HG02852 (cell line): ENCODE measurements around the gene TXNDC15.
"Not testable (repeated sequence)": the region's sequence is repeated elsewhere in the genome, so short reads cannot be mapped to it uniquely, and the experiment has no call there.

Experiments used
- ATAC-seq: cut with Tn5 transposase; IDR thresholded peaks from one replicate; pipeline ENCODE4 v1.9.1; 2021; ENCODE audit warnings: mild to moderate bottlenecking, moderate library complexity; ENCODE audit not compliant: unreplicated experiment

The TXNDC15 gene

DNA sequence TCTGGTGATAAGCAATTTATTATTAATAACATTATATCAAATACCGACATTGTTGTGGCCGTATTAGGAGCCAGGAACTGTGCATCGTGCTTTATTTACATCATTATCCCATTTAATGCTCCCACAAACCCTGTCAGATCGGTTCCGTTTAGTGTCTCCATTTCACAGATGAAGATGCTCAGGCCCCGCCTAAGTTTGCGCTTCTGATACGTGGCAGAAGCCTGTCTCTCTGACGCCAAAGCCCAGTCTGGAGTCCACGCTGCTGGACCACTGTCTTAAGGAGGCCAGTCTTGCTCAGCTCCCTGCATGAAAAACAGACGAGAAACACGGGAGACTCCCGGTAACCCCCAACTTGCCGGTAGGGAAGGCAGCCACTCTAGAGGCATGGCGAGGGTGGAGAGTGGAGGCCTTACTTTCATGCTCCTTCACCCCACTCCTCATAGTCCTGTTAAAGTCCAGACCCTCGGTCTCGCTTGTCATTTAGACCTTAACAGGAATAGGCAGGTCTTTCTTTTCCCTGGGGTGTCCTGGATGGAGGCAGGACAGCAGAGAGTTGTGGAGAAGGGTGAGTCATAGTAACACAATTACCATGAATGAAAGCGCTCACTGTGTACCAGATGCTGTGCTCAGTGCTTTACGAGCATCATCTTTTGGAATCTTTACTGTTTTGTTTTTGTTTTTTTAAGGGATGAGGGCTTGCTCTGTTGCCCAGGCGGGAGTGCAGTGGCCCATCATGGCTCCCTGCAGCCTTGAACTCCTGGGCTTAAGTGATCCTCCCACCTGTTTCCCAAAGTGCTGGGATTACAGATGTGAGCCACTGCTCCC lies 872 bp downstream of the TXNDC15 start:
- peak; percentile 31 for ATAC-seq

DNA sequence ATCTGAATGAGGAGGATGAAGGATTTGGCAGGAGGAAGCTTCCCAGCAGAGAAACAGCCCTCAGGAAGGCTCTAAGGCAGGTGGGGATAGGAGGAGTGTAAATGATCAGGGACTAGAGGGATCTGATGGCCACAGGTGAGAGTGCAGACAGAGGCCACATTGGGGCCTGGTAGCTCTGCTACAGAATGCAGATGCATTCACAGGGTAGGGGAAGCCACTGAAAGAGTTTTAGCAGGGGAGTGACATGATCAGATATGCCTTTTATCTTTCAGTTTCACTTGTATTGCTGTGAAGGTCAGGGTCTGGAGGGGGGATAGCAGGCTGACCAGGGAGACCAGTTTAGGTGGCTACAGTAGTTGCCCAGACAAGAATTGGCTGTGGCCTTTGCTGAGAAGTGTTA lies 3.0 kb downstream of the TXNDC15 start:
- ATAC-seq, result no peak

DNA sequence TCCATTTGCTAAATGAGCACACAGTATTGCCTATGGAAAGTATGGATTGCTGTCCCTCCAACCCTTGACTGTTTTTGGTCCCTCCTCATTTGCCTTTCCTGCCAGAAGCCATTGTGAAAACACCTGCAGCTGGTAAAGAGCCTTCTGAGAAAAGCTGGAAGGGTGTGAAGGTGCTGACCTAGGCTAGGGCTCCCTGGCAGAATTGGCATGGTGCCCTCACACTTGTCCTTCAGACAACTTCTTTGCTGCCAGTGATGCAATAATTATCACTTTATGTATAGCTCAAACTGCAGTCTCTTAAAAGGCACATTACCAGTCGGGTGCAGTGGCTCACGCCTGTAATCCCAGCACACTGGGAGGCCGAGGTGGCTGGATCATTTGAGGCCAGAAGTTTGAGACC lies 4.2 kb downstream of the TXNDC15 start:
- ATAC-seq, result no peak

DNA sequence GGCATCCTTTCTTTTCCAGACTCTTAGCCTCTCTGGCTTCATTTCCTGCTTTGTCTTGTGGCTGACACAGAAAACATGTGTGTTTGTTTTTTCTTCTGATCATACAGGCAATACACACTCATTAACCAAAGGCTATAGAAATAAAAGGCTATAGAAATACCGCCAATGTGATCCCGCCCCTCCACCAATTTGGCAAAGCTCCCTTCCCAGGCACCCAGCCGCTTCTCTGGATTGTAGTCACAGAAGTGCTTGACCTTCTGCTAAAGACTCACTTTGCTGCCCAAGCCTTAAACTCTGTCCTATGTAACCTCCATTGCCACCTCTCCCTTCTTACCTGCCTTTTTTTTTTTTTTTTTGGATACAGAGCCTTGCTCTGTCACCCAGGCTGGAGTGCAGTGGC lies 5.3 kb downstream of the TXNDC15 start:
- ATAC-seq, result no peak

DNA sequence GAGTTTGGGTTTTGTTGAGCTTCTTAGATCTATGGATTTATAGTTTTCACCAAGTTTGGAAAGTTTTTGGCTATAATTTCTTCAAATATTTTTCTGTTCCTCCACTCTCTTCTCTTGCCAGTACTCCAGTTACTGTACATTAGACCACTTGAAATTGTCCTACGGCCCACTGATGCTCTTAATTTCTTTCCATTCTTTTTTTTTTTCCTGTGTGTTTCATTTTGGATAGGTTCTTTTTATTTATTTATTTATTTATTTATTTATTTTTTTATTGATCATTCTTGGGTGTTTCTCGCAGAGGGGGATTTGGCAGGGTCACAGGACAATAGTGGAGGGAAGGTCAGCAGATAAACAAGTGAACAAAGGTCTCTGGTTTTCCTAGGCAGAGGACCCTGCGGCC lies 6.8 kb downstream of the TXNDC15 start:
- ATAC-seq, result not testable (repeated sequence)

DNA sequence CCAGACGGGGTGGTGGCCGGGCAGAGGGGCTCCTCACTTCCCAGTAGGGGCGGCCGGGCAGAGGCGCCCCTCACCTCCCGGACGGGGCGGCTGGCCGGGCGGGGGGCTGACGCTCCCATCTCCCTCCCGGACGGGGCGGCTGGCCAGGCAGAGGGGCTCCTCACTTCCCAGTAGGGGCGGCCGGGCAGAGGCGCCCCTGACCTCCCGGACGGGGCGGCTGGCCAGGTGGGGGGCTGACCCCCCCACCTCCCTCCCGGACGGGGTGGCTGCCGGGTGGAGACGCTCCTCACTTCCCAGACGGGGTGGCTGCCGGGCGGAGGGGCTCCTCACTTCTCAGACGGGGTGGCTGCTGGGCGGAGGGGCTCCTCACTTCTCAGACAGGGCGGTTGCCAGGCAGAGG lies 7.5 kb downstream of the TXNDC15 start:
- not testable (repeated sequence) for ATAC-seq

DNA sequence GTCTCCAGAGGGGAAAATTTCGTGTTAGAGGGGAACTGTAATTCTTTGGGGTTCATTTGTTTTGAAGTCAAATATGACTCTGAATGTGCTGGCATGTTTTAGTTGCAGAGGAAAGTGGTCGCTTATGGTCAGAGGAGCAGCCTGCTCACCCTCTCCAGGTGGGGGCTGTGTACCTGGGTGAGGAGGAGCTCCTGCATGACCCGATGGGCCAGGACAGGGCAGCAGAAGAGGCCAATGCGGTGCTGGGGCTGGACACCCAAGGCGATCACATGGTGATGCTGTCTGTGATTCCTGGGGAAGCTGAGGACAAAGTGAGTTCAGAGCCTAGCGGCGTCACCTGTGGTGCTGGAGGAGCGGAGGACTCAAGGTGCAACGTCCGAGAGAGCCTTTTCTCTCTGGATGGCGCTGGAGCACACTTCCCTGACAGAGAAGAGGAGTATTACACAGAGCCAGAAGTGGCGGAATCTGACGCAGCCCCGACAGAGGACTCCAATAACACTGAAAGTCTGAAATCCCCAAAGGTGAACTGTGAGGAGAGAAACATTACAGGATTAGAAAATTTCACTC lies 13.5 kb downstream of the TXNDC15 start:
- ATAC-seq, result no peak

DNA sequence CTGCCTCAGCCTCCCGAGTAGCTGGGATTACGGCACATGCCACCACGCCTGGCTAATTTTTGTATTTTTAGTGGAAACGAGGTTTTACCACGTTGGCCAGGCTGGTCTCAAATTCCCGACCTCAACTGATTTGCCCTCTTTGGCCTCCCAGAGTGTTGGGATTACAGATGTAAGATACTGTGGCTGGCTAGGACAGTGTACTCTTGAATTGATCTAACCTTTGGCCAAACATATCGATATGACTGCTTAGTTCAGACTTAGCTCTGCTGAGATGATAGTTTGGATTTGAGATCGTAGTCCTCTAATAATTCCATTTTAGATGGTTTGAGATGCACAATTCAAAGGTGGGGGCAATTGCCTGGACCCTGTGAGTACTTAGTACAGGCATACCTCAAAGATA lies 15.2 kb downstream of the TXNDC15 start:
- ATAC-seq, result no peak

DNA sequence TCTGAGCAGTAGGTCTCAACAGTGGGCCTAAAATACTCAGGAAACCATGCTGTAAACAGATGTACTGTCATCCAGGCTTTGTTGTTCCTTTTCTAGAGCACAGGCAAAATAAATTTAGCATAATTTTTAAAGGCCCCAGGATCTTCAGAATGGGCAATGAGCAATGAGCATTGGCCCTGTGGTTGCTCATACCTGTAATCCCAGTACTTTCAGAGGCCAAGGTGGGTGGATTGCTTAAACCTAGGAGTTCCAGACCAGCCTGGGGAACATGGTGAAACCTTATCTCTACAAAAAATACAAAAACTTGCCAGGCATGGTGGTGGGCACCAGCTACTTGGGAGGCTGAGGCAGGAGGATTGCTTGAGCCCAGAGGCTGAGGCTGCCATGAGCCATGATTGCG lies 17.3 kb downstream of the TXNDC15 start:
- ATAC-seq, result no peak

DNA sequence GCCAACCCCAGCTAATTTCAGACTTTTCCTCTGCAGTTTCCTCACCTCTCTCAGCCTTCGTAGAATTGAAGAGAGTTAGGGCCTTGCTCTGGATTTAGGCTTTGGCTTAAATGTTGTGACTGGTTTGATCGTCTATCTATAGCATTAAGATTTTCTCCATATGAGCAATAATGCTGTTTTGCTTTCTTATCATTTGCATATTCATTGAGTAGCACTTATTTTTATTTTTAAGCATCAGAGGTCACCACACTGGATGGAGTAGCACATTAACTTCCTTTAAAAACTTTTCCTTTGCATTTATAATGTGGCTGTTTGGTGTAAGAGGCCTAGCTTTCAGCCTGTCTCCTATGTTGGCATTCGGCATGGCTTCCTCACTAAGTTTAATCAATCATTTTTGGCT lies 18.1 kb downstream of the TXNDC15 start:
- ATAC-seq, result no peak

DNA sequence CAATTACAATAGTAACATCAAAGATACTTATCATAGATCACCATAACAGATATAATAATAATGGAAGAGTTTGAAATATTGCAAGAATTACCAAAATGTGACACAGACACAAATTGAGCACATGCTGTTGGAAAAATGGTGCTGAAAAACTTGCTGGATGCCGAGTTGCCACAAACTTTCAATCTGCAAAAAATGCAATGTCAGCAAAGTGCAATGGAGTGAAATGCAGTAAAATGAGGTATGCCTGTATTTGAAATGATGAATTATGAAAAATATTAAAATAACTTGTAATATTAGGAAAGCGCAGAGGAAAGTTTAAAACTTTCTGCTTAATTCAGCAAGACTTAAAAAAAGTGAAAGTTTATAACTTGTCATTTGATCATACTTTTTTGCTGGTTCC lies 18.8 kb downstream of the TXNDC15 start:
- ATAC-seq, result no peak

DNA sequence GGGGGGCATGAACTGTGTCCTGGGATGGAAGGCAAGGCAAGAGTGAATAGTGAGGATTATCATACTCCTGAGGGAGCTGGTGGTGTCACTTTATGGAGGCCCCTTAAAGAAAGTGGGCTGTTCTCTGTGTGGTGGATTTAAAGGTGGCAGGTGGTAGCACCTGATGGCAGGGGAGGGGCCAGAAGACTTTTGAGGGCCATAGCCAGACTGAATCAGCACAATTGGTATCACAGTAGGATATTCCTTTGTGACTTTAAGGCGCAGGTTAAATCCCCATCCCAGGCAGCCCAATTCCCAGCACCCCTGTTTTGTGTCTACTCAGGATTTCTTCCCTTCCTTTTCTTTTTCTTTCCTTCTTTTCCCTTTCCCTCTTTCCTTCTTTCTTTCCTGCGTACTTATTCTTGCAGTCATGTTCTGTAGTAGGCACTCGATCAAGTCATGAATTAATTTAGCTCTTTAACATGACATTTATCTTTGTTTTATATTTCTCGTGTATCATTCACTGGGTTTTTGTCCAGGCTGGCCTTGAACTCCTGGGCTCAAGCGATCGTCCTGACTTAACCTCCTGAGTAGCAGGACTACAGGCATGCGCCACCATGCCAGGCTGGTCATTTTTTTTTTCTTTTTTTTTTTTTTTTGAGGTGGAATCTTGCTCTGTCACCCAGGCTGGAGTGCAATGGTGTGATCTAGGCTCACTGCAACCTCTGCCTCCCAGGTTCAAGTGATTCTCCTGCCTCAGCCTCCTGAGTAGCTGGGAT lies 19.8 kb downstream of the TXNDC15 start:
- no peak for ATAC-seq

DNA sequence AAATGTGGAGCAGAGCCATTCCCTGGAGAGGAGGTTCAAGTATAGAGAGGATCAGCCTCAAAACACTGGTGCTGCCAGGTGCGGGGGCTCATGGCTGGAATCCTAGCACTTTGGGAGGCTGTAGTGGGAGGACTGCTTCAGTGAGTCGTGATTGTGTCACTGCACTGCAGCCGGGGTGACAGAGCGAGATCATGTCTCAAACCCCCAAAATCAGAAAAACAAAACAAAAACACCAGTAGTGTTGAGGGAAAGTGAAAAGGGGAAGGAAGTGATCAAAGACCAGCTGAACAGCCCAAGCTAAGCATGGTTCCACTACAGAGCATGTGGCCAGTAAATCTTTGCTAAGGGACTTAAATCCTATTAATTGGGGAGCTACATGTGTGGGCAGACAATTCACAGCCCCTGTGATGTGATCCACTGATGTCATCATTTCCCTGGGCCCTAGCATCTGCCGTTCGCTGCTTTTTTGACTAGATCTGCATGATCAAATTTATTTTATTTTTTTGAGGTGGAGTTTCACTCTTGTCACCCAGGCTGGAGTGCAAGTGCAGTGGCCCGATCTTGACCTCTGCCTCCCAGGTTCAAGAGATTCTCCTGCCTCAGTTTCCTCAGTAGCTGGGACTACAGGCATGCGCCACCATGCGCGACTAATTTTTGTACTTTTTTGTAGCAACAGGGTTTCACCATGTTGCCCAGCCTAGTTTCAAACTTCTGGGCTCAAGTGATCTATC lies 28.1 kb downstream of the TXNDC15 start:
- peak; percentile 25 for ATAC-seq

DNA sequence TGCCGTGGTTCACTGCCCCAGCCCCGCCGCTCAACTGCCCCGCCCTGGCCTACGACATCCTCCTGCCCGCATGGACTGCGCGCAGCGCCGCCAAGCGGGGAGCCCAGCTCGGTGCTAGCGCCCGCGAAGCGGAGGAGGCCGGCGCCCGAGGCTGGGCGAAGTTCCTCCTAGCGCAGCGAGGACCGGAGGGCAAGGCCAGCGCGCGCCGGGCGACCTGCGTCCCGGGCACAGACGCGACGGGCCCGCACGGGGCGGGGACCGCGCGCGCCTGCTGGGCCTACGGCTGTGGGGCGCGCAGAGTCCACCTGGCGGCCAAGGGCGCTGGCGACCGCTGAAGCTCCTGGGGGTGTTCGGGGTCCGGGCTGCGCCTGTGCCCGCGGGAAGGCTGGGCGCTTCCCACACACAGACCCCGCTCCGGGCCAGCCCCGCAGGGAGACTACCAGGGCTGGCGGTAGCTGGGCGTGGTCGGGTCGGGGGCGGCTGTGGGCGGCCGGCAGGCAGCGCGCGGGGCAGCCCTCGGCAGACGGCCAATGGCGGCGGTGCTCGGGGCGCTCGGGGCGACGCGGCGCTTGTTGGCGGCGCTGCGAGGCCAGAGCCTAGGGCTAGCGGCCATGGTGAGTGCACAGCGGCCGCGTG lies 30.6 kb downstream of the TXNDC15 start, which contains the start of gene PCBD2:
Gene PCBD2, plus strand, starts transcription at position 522 of the 636 bp plus-strand sequence. Its CDS starts 9 bp downstream, at position 531.
- peak; percentile 77 for ATAC-seq

DNA sequence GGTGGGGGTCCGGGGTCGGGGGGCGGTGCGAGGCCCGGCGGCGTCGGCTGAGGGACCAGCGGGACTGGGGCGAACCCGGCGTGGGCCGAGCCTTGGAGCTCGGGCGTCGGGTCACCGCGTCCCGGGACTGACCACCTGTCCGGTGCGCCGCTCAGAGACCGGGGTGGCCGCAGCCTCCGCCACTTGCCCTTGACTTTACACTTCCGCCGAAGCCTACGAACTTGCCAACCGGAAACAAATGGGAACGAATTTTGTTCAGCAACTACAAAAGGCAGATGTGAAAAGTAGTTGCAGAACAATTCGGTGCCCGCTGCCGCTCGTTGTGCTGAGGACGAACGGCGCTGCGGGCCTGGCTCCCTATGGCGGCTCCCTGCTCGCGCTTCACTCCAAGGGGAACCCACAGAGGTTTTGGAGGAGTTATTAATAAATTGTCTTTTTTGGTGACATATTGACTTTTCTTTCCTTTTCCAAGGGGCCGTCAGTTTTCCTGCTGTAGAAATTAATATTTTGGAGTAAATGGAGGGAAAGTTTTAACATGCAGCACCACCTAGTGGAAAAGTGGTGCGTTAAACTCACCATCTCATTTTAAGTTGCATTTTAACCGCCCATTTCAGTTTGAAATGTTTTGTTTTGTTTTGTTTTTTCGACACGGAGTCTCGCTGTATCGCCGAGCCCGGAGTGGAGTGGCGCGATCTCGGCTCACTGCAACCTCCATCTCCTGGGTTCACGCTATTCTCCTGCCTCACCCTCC lies 31.2 kb downstream of the TXNDC15 start:
- ATAC-seq, result peak; percentile 29

DNA sequence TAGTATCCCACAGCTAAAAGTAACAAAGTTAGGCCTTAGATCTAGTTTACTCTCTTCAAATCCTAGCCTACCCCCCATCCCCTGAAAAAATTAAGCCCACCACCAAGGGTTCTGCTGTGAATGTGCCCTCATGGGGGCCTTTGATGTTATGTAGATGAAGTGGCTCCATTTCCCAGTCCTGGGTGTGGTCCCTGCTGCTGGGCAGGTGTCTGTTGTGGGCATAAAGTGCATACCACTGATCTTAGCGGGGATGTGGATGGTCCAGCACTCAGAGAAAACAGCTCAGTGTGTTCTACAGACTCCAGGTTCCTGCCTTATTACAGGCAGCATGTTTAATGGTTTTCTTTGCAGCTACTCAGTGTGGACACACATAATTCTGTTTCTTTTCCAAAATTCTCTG lies 32.6 kb downstream of the TXNDC15 start:
- ATAC-seq, result no peak

DNA sequence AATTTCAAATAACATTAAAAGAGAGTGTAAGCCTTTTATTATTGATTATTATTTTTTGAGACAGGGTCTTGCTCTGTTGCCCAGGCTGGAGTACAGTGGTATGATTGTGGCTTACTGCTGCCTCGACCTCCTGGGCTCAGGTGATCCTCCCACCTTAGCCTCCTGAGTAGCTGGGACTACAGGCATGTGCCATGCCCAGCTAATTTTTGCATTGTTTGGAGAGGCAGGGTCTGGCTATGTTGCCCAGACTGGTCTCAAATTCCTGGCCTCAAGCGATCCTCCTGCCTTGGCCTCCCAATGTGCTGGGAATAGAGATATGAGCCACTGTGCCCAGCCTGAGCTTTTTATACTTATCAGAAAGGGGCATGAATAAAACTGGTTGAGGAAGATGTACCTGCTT lies 36.6 kb downstream of the TXNDC15 start:
- ATAC-seq, result not testable (repeated sequence)

DNA sequence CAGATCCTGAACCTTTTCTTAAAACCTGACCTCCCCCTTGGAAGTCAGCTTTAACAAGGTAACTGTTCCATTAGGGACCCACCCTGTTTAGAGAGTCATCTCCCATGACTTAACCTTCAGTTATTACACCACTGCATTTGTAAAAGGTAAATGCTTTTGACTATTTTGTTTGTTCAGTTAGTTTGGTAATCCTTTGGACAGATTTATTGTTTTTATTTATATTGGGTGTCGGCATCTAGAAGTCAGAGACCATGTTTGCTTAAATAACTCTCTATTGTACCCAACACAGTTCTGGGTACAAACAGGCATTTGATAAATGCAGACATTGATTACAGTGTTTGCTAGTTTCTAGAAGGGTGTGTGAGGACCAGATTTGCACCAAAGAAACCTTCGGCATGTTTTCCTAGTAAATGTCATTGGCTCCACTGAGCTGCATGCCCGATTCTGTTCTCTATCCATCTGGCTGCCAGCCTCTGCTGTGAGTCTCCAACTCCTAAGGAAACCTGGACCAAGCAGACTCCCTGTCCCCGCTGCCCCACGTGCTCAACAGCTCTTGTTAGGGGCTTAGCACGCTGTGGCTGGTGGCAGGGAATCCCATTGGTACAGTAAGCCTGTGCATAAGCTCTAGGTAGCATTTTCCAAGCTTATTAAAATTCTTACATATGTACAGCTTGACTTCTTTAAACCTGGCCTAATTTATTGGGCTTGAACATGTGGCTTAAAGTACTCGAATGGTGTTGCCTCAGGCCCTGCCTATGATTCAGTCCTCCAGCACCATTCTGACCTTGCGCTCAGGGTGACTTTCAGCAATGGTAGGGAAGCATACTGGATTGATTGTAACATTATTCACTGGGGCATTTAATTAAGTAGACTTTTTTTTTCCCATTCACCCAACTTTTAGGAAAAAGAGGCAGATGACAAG lies 37.4 kb downstream of the TXNDC15 start:
- ATAC-seq, result no peak

DNA sequence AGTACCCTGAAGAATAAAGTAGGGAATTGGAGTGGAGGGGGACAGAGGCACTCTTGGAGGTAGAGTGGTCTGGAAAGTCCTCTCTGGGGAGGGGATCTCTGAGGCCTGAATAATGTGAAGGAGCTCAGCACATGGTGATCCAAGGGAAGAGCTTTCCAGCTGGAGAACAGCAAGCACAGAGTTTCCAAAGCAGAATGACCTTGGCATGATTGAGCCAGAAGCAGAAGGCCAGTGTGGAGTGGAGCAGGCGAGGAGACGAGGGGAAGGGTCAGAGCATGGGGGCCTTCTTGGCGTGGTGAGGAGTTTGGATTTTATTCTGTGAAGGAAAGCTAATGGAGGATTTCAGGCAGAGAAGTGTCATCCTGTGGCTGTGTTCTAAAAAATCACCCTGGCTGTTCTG lies 39.1 kb downstream of the TXNDC15 start:
- no peak for ATAC-seq
